ENCODE data around the gene CREB3L4.

DNA sequence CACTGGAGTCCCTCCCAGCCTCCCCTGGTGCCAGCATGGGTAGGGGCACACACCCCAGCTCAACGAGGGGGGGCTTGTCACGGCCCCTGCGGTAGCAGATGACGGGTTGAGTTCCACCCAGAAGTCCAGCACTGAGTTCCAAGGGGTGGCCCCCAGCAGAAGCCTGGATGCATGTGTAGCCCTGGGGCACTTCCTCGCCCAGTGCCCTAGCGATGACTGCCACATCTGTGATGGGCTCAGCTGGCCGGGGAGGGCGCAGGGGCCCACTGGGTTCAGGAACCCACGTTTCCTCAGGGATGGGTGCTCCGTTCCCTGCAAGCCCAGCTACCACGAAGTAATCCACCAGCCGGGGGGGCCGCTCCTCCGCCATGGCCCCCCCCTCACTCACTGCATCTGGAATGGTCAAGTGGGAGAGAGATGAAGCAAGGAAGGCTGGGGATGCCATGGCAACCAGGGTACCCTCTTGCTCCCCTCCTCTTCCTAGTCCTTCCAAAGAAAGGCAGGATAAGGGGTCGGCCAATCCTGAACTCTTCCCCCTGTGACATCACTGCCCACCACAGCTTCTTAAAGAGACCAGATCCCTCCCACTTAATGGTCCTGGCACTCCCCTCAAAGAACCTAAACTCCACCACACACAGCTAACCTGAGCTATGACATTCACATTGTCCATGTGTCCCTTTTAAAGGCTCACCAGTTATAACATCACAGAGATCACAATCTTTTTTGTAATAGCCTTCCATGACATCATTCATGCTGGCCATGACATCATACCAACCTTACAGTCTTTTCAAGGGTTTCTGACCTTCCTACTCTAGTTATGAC, 23.5 kb upstream of the CREB3L4 start:
- TF ChIP-seq, protein P1, sequence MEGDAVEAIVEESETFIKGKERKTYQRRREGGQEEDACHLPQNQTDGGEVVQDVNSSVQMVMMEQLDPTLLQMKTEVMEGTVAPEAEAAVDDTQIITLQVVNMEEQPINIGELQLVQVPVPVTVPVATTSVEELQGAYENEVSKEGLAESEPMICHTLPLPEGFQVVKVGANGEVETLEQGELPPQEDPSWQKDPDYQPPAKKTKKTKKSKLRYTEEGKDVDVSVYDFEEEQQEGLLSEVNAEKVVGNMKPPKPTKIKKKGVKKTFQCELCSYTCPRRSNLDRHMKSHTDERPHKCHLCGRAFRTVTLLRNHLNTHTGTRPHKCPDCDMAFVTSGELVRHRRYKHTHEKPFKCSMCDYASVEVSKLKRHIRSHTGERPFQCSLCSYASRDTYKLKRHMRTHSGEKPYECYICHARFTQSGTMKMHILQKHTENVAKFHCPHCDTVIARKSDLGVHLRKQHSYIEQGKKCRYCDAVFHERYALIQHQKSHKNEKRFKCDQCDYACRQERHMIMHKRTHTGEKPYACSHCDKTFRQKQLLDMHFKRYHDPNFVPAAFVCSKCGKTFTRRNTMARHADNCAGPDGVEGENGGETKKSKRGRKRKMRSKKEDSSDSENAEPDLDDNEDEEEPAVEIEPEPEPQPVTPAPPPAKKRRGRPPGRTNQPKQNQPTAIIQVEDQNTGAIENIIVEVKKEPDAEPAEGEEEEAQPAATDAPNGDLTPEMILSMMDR (IDR thresholded peaks at IDR 0.05): no peak
- no peak for TF ChIP-seq POLR2AphosphoS5 (IDR thresholded peaks at IDR 0.05; ENCODE audit: insufficient read depth in 1 of 2, low read depth in 1 of 2)
